Measurements from ENCODE around the gene SETBP1.
A peak's percentile ranks its signal among the peaks of the same experiment; 100 is the strongest.

SETBP1 gene

DNA sequence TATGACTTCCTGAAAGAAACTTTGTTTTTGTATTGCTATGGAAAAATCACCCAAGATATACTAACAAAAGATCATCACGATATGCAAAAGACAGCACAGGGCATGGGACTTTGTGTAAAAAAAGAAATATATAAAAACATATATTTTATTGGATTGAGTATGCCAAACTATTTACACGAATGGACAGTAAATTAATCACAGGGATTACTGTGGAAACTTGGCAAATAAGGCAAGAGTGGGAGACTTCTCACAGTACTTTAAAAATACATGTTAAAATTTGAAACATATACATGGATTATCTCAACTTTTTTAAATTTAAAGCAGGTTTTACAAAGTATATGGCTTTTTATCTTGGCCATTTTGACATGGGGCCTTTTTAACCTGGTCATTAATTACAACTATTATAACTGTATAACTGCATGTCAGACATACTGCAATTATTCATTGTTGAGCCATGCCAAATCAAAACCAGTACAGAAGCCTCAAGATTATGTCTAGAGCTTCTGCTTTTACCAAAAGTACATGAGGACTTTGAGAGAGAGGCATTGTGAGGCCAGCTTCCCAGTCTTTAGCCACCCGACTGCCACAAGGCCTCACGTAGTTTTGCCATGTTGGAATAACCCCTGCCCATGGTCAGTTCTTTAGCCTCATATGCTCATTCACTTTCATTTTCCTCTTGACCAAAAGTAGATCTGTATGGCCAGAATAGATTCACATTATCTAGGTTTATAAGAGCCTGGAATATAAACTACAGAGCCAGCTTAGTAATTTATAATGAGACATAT lies 419.8 kb downstream of the SETBP1 start:
- no peak for DNase-seq

DNA sequence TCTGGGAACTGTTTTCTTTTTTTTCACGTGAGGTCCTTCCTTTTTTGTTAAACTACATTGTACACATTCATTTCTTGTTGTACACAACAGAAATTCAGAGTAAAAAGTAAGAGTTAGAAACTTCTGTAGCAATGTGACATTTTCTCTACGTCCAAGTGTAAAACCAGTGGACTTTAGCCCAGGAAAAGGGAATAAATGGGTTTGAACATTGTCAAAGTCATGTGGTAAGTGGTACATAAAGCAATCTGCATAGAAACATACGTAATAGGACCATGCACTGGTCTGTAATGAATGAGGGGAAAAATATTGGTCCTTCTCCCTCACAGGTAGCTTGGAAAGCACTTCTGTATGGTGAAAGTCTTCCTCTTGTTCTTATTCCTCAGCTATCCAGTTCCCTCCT lies 421.4 kb downstream of the SETBP1 start:
- no peak for DNase-seq

DNA sequence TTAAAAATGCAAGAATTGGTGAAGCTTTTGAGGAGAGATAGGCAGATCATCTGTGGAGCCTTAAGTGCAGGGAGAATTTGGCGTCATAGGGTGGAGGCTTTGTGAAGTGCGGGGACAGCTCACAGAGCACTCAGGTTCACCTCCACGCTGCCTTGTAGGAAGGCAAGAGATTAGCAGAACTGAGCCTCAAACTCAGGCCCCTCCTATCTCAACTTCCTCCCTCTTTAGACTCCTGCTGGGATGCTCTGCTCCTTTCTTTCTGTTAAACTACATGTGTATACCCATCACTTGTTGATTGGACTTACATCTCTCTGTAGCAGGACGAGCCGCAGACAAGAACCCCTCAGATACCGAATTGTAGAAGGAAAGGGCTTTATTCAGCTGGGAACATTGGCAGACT lies 422.2 kb downstream of the SETBP1 start:
- no peak for DNase-seq

DNA sequence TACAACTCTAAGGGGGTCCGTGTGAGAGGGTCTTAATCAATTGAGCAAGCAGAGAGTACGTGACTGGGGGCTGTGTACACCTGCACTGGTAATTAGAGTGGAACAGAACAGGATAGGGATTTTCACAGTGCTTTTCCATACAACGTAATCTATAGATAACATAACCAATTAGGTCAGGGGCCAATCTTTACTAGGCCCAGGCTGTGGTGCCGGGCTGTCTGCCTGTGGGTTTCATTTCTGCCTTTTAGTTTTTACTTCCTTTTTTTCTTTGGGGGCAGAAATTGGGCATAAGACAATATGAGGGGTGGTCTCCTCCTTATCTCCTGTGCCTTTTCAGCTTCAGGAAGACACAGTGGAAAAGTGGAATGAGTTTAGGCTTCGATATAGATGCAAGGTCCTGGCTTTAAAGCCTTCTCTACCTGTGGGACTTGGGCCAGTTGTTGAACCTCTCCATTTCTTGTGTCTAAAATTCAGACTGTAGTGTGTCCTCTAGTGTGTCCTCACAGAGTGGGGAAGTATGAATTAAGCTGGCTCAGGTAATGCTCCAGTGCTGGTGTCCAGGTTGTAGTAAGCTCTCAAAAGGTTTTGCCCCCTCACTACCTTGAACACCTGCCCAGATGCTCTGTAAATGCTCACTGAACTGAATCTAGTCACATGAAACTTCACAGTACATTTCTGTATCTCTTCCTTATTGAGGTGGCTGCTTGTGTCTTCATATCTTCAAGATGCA lies 422.8 kb downstream of the SETBP1 start:
- DNase-seq = no peak

DNA sequence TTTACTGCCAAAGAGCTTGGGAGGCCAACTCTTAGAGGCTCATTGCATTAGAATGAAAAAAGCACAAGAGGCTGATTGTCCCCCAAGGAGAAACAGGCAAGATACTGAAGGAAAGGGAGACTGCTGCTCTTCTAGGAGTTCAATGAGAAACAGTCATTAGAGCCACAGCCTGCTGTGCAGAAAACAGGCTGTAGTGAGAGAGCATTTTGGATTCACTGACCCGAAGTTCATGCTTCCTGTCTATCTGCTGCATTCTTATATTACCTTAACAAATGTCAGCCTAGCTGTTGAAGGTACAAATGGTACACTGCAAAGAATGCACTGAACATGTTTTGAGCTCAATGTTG lies 423.3 kb downstream of the SETBP1 start:
- DNase-seq = no peak

DNA sequence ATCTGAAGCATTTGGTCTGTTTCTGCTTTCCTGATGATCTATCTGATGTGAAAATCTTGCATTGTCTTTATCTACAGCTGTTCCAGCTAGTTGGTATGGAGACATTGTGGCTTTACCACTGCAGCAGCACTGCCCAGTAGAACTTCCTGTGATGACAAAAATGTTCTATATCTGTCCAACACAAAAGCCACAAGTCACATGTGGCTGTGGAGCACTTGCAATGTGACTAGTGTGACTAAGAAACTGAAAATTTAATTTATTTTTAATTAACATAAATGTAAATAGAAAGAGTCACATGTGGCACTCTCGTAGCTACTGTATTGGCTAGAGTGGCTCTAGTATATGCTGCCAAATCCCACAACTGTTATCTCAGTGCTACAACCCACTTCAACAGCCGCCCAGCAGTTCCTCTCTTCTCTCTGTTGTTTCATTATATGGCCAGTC lies 425.7 kb downstream of the SETBP1 start:
- peak; percentile 80 for DNase-seq

DNA sequence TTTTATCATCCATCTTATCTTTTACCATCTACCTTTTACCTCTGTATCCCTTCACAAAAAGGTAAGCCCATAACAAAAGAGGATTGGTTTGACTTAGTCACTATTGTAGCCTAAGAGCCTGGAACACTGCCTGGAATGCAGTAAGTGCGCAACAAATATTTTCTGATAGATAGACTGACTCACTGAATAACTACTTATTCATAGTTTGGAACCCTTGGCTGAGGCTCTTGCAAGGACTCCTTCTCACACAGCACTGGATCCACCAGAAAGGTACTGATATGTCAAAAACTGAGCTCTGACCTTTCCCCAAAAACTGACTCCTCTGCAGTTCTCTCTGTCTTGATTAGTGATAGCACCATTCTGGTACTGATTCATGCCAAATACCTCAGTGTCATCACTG lies 426.7 kb downstream of the SETBP1 start:
- no peak for DNase-seq

DNA sequence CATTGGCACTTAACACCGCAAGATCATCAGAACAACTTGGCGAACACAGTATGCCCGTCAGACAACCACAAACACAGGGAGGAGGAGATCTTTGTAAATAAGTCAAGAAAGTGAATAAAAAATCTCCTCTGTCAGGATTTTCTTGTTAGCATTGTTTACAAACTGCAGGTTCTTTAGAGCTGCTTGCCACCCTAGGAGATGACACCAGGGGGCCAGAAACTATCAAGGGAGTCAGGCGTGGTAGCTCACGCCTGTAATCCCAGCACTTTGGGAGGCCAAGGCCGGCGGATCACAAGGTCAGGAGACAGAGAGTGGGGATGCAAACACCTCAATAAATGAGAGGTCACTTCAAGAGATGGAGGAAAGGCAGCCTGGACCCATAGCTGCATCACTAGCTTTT lies 428.1 kb downstream of the SETBP1 start:
- DNase-seq = no peak

DNA sequence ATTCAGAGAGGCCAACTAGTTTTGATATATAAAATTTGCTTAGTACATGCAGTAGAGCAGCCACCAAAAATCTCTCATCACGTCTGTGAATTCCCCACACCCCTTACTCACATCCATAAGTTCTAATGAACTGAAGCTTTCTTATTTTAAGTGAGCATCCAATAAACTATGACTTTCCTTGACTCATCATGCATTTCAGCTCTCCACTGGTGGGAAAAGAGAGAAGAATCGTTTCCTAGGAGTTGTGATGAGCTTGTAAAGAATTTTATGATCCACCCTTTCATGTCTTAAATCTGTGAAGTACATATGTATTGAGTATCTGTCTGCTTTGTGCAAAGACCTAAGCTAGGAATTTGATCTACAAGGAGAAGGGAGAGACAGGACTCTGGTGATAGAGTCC lies 428.6 kb downstream of the SETBP1 start:
- no peak for DNase-seq

DNA sequence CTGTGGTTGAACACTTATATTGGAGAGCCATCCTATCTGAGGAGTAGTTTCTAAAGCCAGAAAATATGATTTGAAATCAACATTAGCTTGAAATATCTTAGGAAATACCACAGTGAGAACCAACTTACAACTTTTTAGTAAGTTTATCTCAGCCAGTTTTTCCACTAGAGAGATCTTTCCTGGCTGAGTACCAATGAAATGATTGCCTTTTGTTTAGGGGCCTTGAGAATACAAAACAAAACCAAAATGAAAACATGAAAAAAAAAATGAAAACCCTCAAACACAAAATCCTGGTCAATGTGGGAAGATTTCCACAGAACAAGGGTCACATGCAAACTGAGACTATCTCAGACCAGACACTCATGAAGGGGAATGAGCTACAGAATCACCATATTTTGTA lies 429.0 kb downstream of the SETBP1 start:
- DNase-seq = no peak

DNA sequence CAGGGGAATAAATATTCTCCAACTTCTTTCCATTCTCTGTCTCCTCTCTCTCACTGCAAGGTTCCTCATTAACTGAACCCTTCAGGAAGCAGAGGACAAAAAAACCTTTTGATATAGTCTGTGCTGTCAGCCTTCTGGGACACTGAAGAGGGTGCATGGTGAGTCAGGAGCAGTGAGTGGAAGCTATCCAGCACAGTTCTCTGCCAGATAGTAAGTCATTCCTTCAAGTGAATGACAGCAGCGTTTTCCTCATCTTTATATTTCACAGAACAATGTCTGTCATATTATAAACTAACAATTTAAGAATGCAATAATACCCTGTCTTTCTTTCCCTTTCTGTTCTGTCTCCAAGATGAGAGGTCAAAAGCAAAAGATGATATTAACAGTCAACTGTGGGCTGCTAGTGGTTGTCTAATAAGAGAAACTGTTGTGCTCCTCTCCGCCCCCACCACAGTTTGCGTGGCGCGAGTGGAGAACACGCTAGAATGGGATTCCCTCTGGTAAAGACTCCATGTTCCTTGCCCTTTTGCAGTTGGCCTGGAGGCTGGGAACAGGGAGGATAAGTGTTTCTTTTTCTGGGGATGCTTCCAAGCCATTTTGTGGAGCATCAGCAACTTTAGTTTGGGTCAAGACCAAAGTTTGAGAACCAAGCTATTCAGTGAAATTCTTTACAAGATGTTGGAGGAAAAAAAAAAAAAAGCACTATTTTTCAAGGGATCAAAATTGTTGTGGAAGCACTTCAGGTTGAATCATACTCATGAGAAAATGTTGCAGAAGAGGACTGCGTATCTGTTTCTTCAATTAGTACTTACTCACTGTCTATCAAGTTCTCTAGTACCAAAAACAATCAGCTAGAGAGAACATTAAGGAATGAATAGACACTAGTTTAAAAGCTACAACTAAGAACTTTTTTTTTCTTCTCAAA lies 430.2 kb downstream of the SETBP1 start:
- DNase-seq = no peak

DNA sequence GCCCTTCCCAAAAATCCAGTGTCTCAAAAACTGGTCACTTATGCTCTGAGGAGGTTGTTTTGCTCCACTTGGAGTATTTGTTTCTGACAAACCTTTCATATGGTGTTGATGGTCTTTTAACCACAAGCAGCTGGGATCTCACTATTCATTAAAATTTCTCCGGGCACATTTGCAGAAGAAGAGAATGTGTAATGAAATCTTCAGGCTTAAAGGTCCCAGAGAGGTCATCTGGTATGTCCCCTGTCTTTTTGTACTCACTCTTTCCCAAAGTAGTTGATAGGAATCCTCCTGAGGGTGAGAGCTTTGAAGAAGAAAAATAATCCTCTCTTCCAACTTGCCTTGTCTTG lies 430.8 kb downstream of the SETBP1 start:
- no peak for DNase-seq

DNA sequence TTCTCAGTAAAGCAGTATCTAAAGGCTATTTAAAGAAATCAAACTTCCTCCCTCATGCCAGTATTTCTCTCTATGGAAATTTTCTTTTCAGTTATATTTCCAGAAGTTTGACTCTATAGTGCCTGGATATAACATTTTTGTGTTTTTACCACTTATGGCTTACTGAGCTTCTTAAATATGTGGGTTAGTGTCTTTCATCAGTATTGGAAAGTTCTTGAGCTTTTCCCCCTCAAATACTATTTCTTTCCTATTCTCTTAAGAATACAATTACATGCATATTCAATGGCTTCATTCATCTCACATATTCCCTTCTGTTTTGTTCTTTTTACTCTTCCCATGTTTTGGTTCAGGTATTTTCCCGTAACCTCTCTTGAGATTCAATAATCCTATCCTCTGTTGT lies 432.0 kb downstream of the SETBP1 start:
- DNase-seq = no peak

DNA sequence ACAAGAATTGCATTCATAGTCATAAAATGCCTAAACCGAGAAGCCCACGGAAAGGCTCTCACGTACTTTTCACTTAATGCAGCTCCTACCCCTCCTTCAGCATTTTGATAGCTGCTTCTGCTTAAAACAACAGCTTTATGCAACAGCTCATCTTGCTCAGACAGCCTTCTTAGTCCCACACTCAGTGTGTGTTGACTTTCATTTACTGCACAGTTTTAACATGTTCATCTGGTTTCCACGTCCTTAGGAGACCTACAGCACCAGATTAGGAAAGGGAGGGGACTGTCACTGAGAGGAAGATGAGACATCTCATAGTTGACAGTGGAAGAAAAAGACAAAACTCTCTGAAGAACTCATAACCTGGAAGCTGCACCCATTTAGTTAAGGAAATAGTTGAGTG lies 435.4 kb downstream of the SETBP1 start:
- DNase-seq = no peak
